Ovary (tissue), 9 donors: ENCODE measurements around the gene HDDC3. TPM values are rescaled to one million over a fixed set of nuclear protein-coding genes. Genes with fewer than 3 reads are reported as not detected.
A peak's percentile ranks its signal among the peaks of the same experiment; 100 is the strongest.

Experiments used
- DNase-seq, 5 donors: peaks; one replicate each; pipeline ENCODE4 v3.0.0-alpha.2; 2019 to 2020
- H3K27ac ChIP-seq, 2 donors: fragments of 200-600 bp; one replicate each; pipeline versions ENCODE4 v1.5.1 to v1.8.0; 2019 to 2022
- H3K27me3 ChIP-seq: fragments of 200-600 bp; one replicate; pipeline ENCODE4 v1.8.0; 2022
- H3K36me3 ChIP-seq: fragments of 200-600 bp; sonication (generic); one replicate; pipeline ENCODE4 v1.5.1; 2019
- H3K4me1 ChIP-seq: one replicate; pipeline ENCODE4 v1.8.1; 2013; ENCODE audit warnings: mild to moderate bottlenecking, moderate library complexity; ENCODE audit not compliant: insufficient read depth
- H3K4me3 ChIP-seq: fragments of 200-600 bp; sonication (generic); one replicate; pipeline ENCODE4 v1.5.1; 2017
- H3K9me3 ChIP-seq, 2 donors: fragments of 200-600 bp in 1 of 2; sonication (generic) in 1 of 2; one replicate each; pipeline versions ENCODE4 v1.5.1 to v1.8.1; 2013 to 2019; ENCODE audit warnings: mild to moderate bottlenecking in 1 of 2, moderate library complexity in 1 of 2
- CTCF ChIP-seq, 3 donors: fragments of 450-650 bp in 2 of 3; fragments of 200-600 bp in 1 of 3; IDR thresholded peaks; one replicate each; pipeline versions ENCODE4 v1.5.1 to v1.8.0; 2016 to 2022; ENCODE audit warnings: antibody characterized with exemption in 3 of 3, mild to moderate bottlenecking in 1 of 3
- EP300 ChIP-seq: sonication (generic); formaldehyde crosslinking; IDR thresholded peaks from one replicate; pipeline ENCODE4 v1.6.1; 2017; ENCODE audit warnings: antibody characterized with exemption
- POLR2A ChIP-seq: fragments of 450-650 bp; IDR thresholded peaks from one replicate; pipeline ENCODE4 v1.6.1; 2017; ENCODE audit warnings: antibody characterized with exemption, mild to moderate bottlenecking, moderate library complexity
- WGBS, 3 donors: extraction: QIAGEN DNeasy Blood & Tissue Kit in 1 of 3; methylation state at CpG; one replicate each; pipeline versions ENCODE4 v1.1.5 to v1.1.7; 2013 to 2017; 5-methylcytosine and 5-hydroxymethylcytosine counted together
- intact Hi-C, 4 donors: fragments of 100-400 bp; cut with DNase I; formaldehyde crosslinking; loops; one replicate each; pipeline versions ENCODE4 v1.11.0 to v1.15.1; 2022 to 2023
- polyA plus RNA-seq, 2 donors: library from polyadenylated mRNA; stranded (reverse); fragments of 200-250 nt in 1 of 2; fragments of 350-450 nt in 1 of 2; fragmentation: Illumina TruSeq in 1 of 2; extraction: RNeasy Lipid Tissue Mini Kit (QIAGEN cat#74804) in 1 of 2; gene quantifications; one replicate each; pipeline ENCODE4 v1.2.3, GENCODE V29; 2013 to 2014
- total RNA-seq, 7 donors: library from RNA; depleted of rRNA in 2 of 7; stranded (reverse); fragments of >200 nt in 2 of 7; fragmentation: NEBNext Ultra II Directional in 3 of 7; extraction: Animal tissue kit (Norgen Biotek cat#: 25700) in 3 of 7; gene quantifications; one replicate each; pipeline versions ENCODE4 v1.1.0 to v1.2.4, GENCODE V29; 2016 to 2023
- donor health status: DM: no; HTN: no; CAD: no; lungs with moderate emphysema.
- donor health status: DM: no; HTN: no; CAD: no.
- donor health status: Bipolar disorder and iron deficiency.
- donor health status: DM: yes; HTN: yes; CAD: no.
- donor health status: DM: no; HTN: no; CAD: no.
- donor health status: DM: yes; HTN: yes; CAD: no.

Gene HDDC3
- total and polyA plus RNA-seq, 9 donors: 11.7 to 17.2 (median 13.2) TPM

GRCh38 chr15:90903733-90904536 is 28.4 kb downstream of the HDDC3 start:
- Histone ChIP-seq H3K4me1 (peaks cover 2% of the 10 kb centered on the region), H3K4me3 (peak overlapping the region; percentile 48), H3K9me3 (no peaks in the 10 kb centered on the region), H3K27me3 (no peaks in the 10 kb centered on the region), H3K36me3 (no peaks in the 10 kb centered on the region), H3K27ac (peak overlapping the region in 1 of 2 donors; percentile 83)
- no peak for TF ChIP-seq CTCF (IDR thresholded peaks at IDR 0.05)
- TF ChIP-seq POLR2A: no peak
- TF ChIP-seq EP300: no peak
- intact Hi-C loops: no loop called here
- no peak for DNase-seq
- 74 to 80% (median 76%) methylated on average over 18 of the region's 18 CpGs for WGBS, 3 donors

DNA sequence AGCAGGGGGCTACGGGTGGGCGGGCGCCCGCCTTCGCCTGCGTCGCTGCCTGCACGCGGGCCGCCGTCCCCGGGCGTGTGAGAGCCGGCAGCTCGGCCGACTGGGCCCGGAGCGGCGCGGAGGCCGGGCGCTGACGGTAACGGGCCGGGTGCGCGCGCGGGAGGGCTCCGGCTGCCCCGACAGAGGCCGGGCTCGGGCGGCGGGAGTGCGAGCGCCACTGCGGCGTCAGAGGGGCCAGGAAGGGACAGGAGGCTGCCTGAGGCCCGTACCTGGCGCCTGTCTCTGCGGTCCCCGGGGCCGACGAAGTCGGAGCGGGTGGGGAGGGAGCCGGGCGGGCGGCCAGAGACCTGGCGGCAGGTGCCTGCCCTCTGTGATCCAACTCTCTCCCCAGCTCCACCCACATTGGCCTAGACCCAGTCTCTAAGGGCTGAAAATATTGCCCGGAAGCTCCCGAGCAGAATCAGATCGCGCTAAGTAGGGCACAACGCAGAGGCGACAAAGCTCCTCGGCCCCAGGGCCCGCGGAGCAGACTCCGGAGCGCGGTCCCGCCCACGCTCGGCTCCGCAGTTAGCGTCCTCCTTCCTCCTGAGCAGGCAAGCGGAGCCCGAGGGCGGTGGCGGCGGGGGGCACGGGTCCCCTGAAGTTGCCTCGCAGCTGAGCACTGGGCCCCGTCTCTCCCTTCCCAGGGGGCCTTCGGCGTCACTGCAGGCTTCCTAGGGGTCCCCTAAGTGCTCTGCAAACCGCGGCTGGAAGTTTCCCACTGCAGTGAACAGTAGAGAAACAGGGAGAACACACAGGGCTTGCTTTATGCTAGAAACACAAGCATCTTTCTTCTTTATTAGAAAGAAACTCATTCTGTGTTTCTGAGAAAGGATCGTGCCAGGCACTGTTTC is 29.3 kb downstream of the HDDC3 start, which contains the start of gene MAN2A2:
Gene MAN2A2 (plus strand): TSS at position 463 of the 893 bp plus-strand sequence. CDS start 906 bp downstream, outside the sequence.
- Histone ChIP-seq H3K27ac (peak within 1 kb of the TSS; percentile 83 to 91), H3K9me3 (no peaks in the 10 kb centered on the region), H3K36me3 (no peaks in the 10 kb centered on the region), H3K27me3 (no peaks in the 10 kb centered on the region), H3K4me3 (peak within 1 kb of the TSS; percentile 48), H3K4me1 (peaks cover 2% of the 10 kb centered on the region)
- intact Hi-C loops: loop anchor here in 1 of 4 donors (1.0 kb wide), 1 partner anchor 31 kb away; no protein-coding TSS in a partner anchor
- TF ChIP-seq POLR2A (no peak), EP300 (no peak), CTCF (IDR thresholded peaks at IDR 0.05) (no peak)
- peak in 4 of 5 donors; percentile 46 to 70 (median 58) for DNase-seq
- 1% methylated on average over 44 to 81 of the region's 81 CpGs for WGBS, 3 donors

- peak; percentile 71 to 82 (median 75) for DNase-seq
- peaks cover 2% of the 10 kb centered on the region for H3K4me1 ChIP-seq
- 0 to 1% (median 0%) methylated on average over 48 to 71 of the region's 71 CpGs for WGBS, 3 donors
- H3K36me3 ChIP-seq: no peaks in the 10 kb centered on the region
- TF ChIP-seq EP300 (no peak), POLR2A (no peak), CTCF (IDR thresholded peaks at IDR 0.05) (peak; percentile 75 to 81 (median 79))
- H3K4me3 ChIP-seq: peak overlapping the region; percentile 48
- H3K9me3 ChIP-seq: no peaks in the 10 kb centered on the region
- intact Hi-C loops: loop anchor here in 1 of 4 donors (1.0 kb wide), 1 partner anchor 32 kb away; no protein-coding TSS in a partner anchor
- H3K27ac ChIP-seq: peak overlapping the region; percentile 83 to 91
- H3K27me3 ChIP-seq: no peaks in the 10 kb centered on the region
Observed at GRCh38 chr15:90902040-90902839, 30.1 kb downstream of the HDDC3 start.
